ENCODE measurements around the gene KRT2.

- TF ChIP-seq EZH2phosphoT487 (IDR thresholded peaks at IDR 0.05; ENCODE audit: low read depth, severe bottlenecking, unreplicated experiment) (no peak), CTCF (IDR thresholded peaks at IDR 0.05; ENCODE audit: poor library complexity) (no peak)
Observed at GRCh38 chr12:52674433-52674775, 22.4 kb upstream of the KRT2 start.

All from hepatocyte (in vitro differentiated cells).